HepG2 (cell line): ENCODE data around the gene GABRR2.

Source experiments
- HNRNPL ChIP-seq: fragments of 200-400 bp; formaldehyde crosslinking; IDR thresholded peaks from 2 replicates; pipeline ENCODE4 v1.6.1; 2017; ENCODE audit warnings: mild to moderate bottlenecking, low read depth, low read length
- TBX2 ChIP-seq: sonication (generic); formaldehyde crosslinking; IDR thresholded peaks from 2 replicates; pipeline ENCODE4 v1.5.0; 2020; ENCODE audit warnings: missing genetic modification reagents, mild to moderate bottlenecking, borderline replicate concordance
- ZNF263 ChIP-seq: sonication (generic); formaldehyde crosslinking; IDR thresholded peaks from 2 replicates; pipeline ENCODE4 v1.4.0; 2020; ENCODE audit warnings: missing genetic modification reagents

- TF ChIP-seq TBX2: no peak
- TF ChIP-seq HNRNPL: no peak
- TF ChIP-seq ZNF263: no peak
Observed at GRCh38 chr6:89214197-89214596, 100.9 kb downstream of the GABRR2 start.
